ENCODE measurements around the gene HINFP.
"Not testable (repeated sequence)": the region's sequence is repeated elsewhere in the genome, so short reads cannot be mapped to it uniquely, and the experiment has no call there.

HINFP gene

DNA sequence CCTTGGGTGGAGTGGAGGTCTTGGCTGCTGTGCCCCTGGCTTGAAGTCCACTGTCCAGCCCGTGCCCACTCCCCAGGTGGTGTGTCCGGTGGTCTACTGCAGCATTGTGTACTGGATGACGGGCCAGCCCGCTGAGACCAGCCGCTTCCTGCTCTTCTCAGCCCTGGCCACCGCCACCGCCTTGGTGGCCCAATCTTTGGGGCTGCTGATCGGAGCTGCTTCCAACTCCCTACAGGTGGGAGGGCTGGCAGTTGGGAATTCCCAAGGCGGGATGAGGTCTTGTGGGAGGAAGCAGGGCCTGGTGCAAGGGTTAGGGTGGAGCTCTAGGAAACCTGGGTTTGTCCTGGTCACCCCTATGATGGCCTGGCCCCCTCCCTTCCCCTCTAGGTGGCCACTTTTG lies 38.8 kb downstream of the HINFP start:
- DNase-seq (ENCODE audit: extremely low read depth, low read depth): no peak
- TF ChIP-seq, protein P1, sequence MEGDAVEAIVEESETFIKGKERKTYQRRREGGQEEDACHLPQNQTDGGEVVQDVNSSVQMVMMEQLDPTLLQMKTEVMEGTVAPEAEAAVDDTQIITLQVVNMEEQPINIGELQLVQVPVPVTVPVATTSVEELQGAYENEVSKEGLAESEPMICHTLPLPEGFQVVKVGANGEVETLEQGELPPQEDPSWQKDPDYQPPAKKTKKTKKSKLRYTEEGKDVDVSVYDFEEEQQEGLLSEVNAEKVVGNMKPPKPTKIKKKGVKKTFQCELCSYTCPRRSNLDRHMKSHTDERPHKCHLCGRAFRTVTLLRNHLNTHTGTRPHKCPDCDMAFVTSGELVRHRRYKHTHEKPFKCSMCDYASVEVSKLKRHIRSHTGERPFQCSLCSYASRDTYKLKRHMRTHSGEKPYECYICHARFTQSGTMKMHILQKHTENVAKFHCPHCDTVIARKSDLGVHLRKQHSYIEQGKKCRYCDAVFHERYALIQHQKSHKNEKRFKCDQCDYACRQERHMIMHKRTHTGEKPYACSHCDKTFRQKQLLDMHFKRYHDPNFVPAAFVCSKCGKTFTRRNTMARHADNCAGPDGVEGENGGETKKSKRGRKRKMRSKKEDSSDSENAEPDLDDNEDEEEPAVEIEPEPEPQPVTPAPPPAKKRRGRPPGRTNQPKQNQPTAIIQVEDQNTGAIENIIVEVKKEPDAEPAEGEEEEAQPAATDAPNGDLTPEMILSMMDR (IDR thresholded peaks at IDR 0.05; ENCODE audit: low read depth, low read length): no peak

- DNase-seq (ENCODE audit: extremely low read depth, low read depth): no peak
- TF ChIP-seq, protein P1 (IDR thresholded peaks at IDR 0.05; ENCODE audit: low read depth, low read length): no peak
Observed at GRCh38 chr11:119161871-119162270, 40.5 kb downstream of the HINFP start.

DNA sequence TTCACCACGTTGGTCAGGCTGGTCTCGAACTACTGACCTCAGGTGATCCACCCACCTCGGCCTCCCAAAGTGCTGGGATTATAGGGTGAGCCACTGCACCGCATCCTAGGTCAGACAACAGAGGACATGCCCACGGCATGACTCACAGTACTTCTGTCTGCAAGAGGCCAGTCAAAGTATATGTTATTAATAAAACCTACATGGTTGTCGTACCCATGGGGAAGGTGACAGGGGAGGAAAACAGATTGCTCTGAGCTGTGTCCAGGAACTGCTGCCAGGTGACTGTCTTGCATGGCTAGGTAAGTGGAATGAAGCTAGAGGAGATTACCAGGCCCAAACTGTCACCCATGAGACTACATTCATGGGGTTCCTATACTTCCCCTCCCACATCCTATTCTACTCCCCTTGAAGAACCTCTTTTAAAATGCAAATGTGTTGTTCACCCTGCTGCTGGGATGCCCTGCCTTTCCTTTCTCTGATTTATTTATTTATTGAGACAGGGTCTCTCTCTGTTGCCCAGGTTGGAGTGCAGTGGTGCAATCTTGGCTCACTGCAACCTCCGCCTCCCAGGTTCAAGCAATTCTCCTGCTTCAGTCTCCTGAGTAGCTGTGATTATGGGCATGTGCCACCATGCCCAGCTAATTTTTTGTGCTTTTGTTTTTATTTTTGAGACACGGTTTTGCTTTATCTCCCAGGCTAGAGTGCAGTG lies 45.1 kb downstream of the HINFP start:
- no peak for DNase-seq (ENCODE audit: extremely low read depth, low read depth)
- TF ChIP-seq, protein P1 (IDR thresholded peaks at IDR 0.05; ENCODE audit: low read depth, low read length): no peak

DNA sequence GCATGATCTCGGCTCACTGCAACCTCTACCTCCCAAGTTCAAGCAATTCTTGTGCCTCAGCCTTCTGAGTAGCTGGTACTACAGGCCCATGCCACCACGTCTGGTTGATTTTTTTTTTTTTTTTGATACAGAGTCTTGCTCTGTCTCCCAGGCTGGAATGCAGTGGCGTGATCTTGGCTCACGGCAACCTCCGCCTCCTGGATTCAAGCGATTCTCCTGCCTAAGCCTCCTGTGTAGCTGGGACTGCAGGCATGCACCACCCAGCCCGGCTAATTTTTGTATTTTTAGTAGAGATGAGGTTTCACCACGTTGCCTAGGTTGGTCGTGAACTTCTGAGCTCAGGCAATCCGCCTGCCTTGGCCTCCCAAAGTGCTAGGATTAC lies 45.7 kb downstream of the HINFP start:
- not testable (repeated sequence) for DNase-seq (ENCODE audit: extremely low read depth, low read depth)

- TF ChIP-seq, protein P1 (IDR thresholded peaks at IDR 0.05; ENCODE audit: low read depth, low read length): no peak
- DNase-seq (ENCODE audit: extremely low read depth, low read depth): no peak
Observed at GRCh38 chr11:119167933-119168332, 46.6 kb downstream of the HINFP start.

GRCh38 chr11:119168471-119169281 lies 47.3 kb downstream of the HINFP start, which contains the start of gene NLRX1:
Gene NLRX1, plus strand, starts transcription at chr11:119168725. Its CDS starts 2,679 bp downstream, at chr11:119171404.
- DNase-seq (ENCODE audit: extremely low read depth, low read depth): peak; percentile 66
- TF ChIP-seq, protein P1 (IDR thresholded peaks at IDR 0.05; ENCODE audit: low read depth, low read length): peak; percentile 92

DNA sequence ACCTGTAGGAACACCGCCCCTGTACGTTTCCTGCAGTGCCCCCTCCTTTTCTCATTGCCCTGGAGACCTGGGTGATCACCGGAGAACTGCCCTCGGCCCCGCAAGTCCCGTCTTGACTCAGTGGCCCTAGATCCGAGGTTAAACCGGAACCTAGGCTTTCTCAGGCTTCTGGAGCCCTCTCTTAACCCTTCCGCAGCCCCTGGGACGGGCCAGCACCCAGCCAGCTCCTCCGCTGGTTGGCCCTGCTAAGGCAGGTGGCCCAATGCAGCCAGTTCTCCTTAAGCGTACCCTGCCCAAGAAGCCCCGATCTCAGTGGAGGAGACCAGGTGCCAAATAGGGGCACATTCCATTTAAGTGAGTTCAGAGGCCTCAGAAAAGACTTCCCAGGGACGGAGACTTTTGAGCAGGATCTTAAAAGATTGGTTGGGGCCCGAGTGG lies 47.9 kb downstream of the HINFP start:
- TF ChIP-seq, protein P1 (IDR thresholded peaks at IDR 0.05; ENCODE audit: low read depth, low read length): no peak
- no peak for DNase-seq (ENCODE audit: extremely low read depth, low read depth)
